Uterus (tissue), 2 donors: ENCODE measurements around the gene CLSTN2.

ENCODE experiments used
- CTCF ChIP-seq, 4 experiments: fragments of 200-600 bp in 2 of 4; fragments of 450-650 bp in 2 of 4; sonication (generic) in 2 of 4; IDR thresholded peaks; one replicate each; pipeline ENCODE4 v1.5.1; 2016 to 2019; ENCODE audit warnings: antibody characterized with exemption in 4 of 4, mild to moderate bottlenecking in 2 of 4, moderate library complexity in 1 of 4
- POLR2A ChIP-seq, 2 donors: fragments of 450-650 bp; IDR thresholded peaks; one replicate each; pipeline ENCODE4 v1.6.1; 2016; ENCODE audit warnings: antibody characterized with exemption in 2 of 2, mild to moderate bottlenecking in 1 of 2, moderate library complexity in 1 of 2

GRCh38 chr3:140439527-140439926 lies 504.5 kb downstream of the CLSTN2 start:
- no peak for TF ChIP-seq CTCF (IDR thresholded peaks at IDR 0.05)
- no peak for TF ChIP-seq POLR2A (IDR thresholded peaks at IDR 0.05)
